MM.1S (cell line): Measurements from ENCODE around the gene BEND5.

ENCODE experiments used
- DNase-seq: peaks from one replicate; pipeline ENCODE4 v3.0.0-alpha.2; 2015
- H2AFZ ChIP-seq: fragments of 300-600 bp; sonication (generic); 2 replicates; pipeline ENCODE4 v1.6.0; 2016; ENCODE audit warnings: antibody characterized with exemption, low read length
- H3F3A ChIP-seq: fragments of 300-600 bp; sonication (generic); 2 replicates; pipeline ENCODE4 v1.6.1; 2016; ENCODE audit warnings: mild to moderate bottlenecking, antibody characterized with exemption, low read length, moderate library complexity, mixed read lengths; ENCODE audit not compliant: insufficient read depth
- H3K27ac ChIP-seq: fragments of 300-600 bp; sonication (generic); 2 replicates; pipeline ENCODE4 v1.5.1; 2016; ENCODE audit warnings: mild to moderate bottlenecking, low read length
- H3K27me3 ChIP-seq: fragments of 300-600 bp; sonication (generic); replicated peaks from 2 replicates; pipeline ENCODE4 v1.6.0; 2016; ENCODE audit warnings: low read length; ENCODE audit not compliant: insufficient read depth
- H3K36me3 ChIP-seq: fragments of 300-600 bp; sonication (generic); replicated peaks from 2 replicates; pipeline ENCODE4 v1.6.1; 2016; ENCODE audit warnings: mild to moderate bottlenecking, low read length, mixed read lengths; ENCODE audit not compliant: insufficient read depth
- H3K4me1 ChIP-seq: fragments of 300-600 bp; sonication (generic); 2 replicates; pipeline ENCODE4 v1.6.1; 2016; ENCODE audit warnings: low read length, mixed read lengths
- H3K4me2 ChIP-seq: fragments of 300-600 bp; sonication (generic); 2 replicates; pipeline ENCODE4 v1.6.0; 2016; ENCODE audit warnings: low read depth, low read length
- H3K4me3 ChIP-seq: fragments of 300-600 bp; sonication (generic); 2 replicates; pipeline ENCODE4 v1.5.1; 2016; ENCODE audit warnings: low read length, mixed read lengths
- H3K79me2 ChIP-seq: fragments of 300-600 bp; sonication (generic); 2 replicates; pipeline ENCODE4 v1.6.1; 2016; ENCODE audit warnings: mixed run types, low read length, mixed read lengths
- H3K9ac ChIP-seq: fragments of 300-600 bp; sonication (generic); 2 replicates; pipeline ENCODE4 v1.6.1; 2016; ENCODE audit warnings: low read length, mixed read lengths
- H3K9me2 ChIP-seq: fragments of 300-600 bp; sonication (generic); replicated peaks from 2 replicates; pipeline ENCODE4 v1.6.1; 2016; ENCODE audit warnings: mild to moderate bottlenecking, low read length, mixed read lengths; ENCODE audit not compliant: insufficient read depth
- H3K9me3 ChIP-seq: fragments of 300-600 bp; sonication (generic); replicated peaks from 2 replicates; pipeline ENCODE4 v1.6.1; 2016; ENCODE audit warnings: mild to moderate bottlenecking, low read length, mixed read lengths; ENCODE audit not compliant: insufficient read depth
- H4K20me1 ChIP-seq: fragments of 300-600 bp; sonication (generic); 2 replicates; pipeline ENCODE4 v1.6.1; 2016; ENCODE audit warnings: mild to moderate bottlenecking, low read length, moderate library complexity, mixed read lengths; ENCODE audit not compliant: insufficient read depth
- EZH2 ChIP-seq: fragments of 300-600 bp; sonication (generic); optimal IDR thresholded peaks from 2 replicates; pipeline ENCODE3; 2017; ENCODE audit warnings: low read depth, mild to moderate bottlenecking, antibody characterized with exemption, low read length, mixed read lengths
- EZH2phosphoT487 ChIP-seq: fragments of 300-600 bp; sonication (generic); IDR thresholded peaks from 2 replicates; pipeline ENCODE4 v1.6.1; 2018; ENCODE audit warnings: antibody characterized with exemption, low read length
- TF ChIP-seq, protein P1 (sequence below): fragments of 300-600 bp; sonication (generic); IDR thresholded peaks from 2 replicates; pipeline ENCODE4 v1.5.1; 2016; ENCODE audit warnings: antibody characterized with exemption, low read length, mixed read lengths

Gene BEND5

GRCh38 chr1:48697066-48697707 lies 79.5 kb downstream of the BEND5 start:
- no peak overlapping the region for H2AFZ ChIP-seq
- H3K36me3 ChIP-seq: no peaks in the 10 kb centered on the region
- H3K4me2 ChIP-seq: no peak overlapping the region
- H3K79me2 ChIP-seq: no peaks in the 10 kb centered on the region
- no peaks in the 10 kb centered on the region for H3F3A ChIP-seq
- H3K9ac ChIP-seq: no peak overlapping the region
- no peak overlapping the region for H3K4me3 ChIP-seq
- no peak overlapping the region for H3K27ac ChIP-seq
- peak; percentile 39 for DNase-seq
- H3K9me2 ChIP-seq: no peaks in the 10 kb centered on the region
- H4K20me1 ChIP-seq: no peaks in the 10 kb centered on the region
- H3K9me3 ChIP-seq: no peaks in the 10 kb centered on the region
- TF ChIP-seq EZH2: no peak
- TF ChIP-seq, protein P1, sequence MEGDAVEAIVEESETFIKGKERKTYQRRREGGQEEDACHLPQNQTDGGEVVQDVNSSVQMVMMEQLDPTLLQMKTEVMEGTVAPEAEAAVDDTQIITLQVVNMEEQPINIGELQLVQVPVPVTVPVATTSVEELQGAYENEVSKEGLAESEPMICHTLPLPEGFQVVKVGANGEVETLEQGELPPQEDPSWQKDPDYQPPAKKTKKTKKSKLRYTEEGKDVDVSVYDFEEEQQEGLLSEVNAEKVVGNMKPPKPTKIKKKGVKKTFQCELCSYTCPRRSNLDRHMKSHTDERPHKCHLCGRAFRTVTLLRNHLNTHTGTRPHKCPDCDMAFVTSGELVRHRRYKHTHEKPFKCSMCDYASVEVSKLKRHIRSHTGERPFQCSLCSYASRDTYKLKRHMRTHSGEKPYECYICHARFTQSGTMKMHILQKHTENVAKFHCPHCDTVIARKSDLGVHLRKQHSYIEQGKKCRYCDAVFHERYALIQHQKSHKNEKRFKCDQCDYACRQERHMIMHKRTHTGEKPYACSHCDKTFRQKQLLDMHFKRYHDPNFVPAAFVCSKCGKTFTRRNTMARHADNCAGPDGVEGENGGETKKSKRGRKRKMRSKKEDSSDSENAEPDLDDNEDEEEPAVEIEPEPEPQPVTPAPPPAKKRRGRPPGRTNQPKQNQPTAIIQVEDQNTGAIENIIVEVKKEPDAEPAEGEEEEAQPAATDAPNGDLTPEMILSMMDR: peak; percentile 91
- H3K4me1 ChIP-seq: no peaks in the 10 kb centered on the region
- H3K27me3 ChIP-seq: no peaks in the 10 kb centered on the region

- Histone ChIP-seq H3K79me2 (no peaks in the 10 kb centered on the region), H3K36me3 (no peaks in the 10 kb centered on the region), H4K20me1 (no peaks in the 10 kb centered on the region), H3K9me3 (no peaks in the 10 kb centered on the region), H3K4me3 (no peak overlapping the region), H3K4me2 (no peak overlapping the region), H3K27ac (no peak overlapping the region), H3K9ac (no peak overlapping the region), H3K4me1 (no peaks in the 10 kb centered on the region), H2AFZ (no peak overlapping the region), H3K27me3 (no peaks in the 10 kb centered on the region), H3K9me2 (no peaks in the 10 kb centered on the region), H3F3A (no peaks in the 10 kb centered on the region)
- TF ChIP-seq EZH2phosphoT487 (no peak), EZH2 (no peak)
- TF ChIP-seq, protein P1: no peak
- DNase-seq: no peak
These were observed 81.5 kb downstream of the BEND5 start for GRCh38 chr1:48695161-48695560.

- Histone ChIP-seq H2AFZ (no peak overlapping the region), H3K4me2 (no peak overlapping the region)
These were observed 82.9 kb downstream of the BEND5 start for GRCh38 chr1:48693674-48694320.

More at GRCh38 chr1:48693674-48694320, 82.9 kb downstream of the BEND5 start:
- Histone ChIP-seq H3K27me3 (no peaks in the 10 kb centered on the region), H3K4me3 (no peak overlapping the region), H3K9me3 (no peaks in the 10 kb centered on the region), H4K20me1 (no peaks in the 10 kb centered on the region), H3K36me3 (no peaks in the 10 kb centered on the region), H3K9me2 (no peaks in the 10 kb centered on the region), H3K79me2 (no peaks in the 10 kb centered on the region), H3K9ac (no peak overlapping the region), H3F3A (no peaks in the 10 kb centered on the region), H3K27ac (no peak overlapping the region), H3K4me1 (no peaks in the 10 kb centered on the region)
- DNase-seq: no peak
- TF ChIP-seq, protein P1: no peak
